Tibial artery (tissue), 4 donors: Measurements from ENCODE around the gene UPP1.

ENCODE experiments used
- DNase-seq, 2 donors: peaks; one replicate each; pipeline ENCODE4 v3.0.0-alpha.2; 2019
- H3K27ac ChIP-seq, 2 donors: fragments of 200-600 bp; sonication (generic) in 1 of 2; 1 replicate in 1 of 2; 2 replicates in 1 of 2; pipeline ENCODE4 v1.5.1; 2018 to 2019; ENCODE audit warnings: mild to moderate bottlenecking in 1 of 2
- H3K27me3 ChIP-seq, 2 donors: fragments of 200-600 bp; sonication (generic) in 1 of 2; one replicate each; pipeline versions ENCODE4 v1.5.1 to v1.6.0; 2016 to 2019
- H3K36me3 ChIP-seq, 3 donors: fragments of 200-600 bp; sonication (generic) in 2 of 3; one replicate each; pipeline ENCODE4 v1.5.1; 2016 to 2019; ENCODE audit warnings: mild to moderate bottlenecking in 2 of 3
- H3K4me1 ChIP-seq, 4 donors: fragments of 200-600 bp; sonication (generic) in 2 of 4; 1 replicate in 3 of 4; 2 replicates in 1 of 4; pipeline ENCODE4 v1.5.1; 2016 to 2019
- H3K4me3 ChIP-seq, 2 donors: fragments of 200-600 bp; sonication (generic) in 1 of 2; 1 replicate in 1 of 2; 2 replicates in 1 of 2; pipeline ENCODE4 v1.5.1; 2018 to 2019; ENCODE audit warnings: mild to moderate bottlenecking in 2 of 2
- H3K9me3 ChIP-seq, 3 donors: fragments of 200-600 bp; sonication (generic) in 1 of 3; one replicate each; pipeline ENCODE4 v1.5.1; 2016 to 2019
- intact Hi-C: fragments of 100-400 bp; cut with DNase I; formaldehyde crosslinking; loops from one replicate; pipeline ENCODE4 v1.15.0; 2023; ENCODE audit warnings: low total_unique reads
- TF ChIP-seq, protein P1 (sequence below), 2 experiments: fragments of 200-600 bp in 1 of 2; fragments of 450-650 bp in 1 of 2; IDR thresholded peaks; one replicate each; pipeline ENCODE4 v1.5.1; 2017 to 2019; ENCODE audit warnings: antibody characterized with exemption in 2 of 2, mild to moderate bottlenecking in 1 of 2, moderate library complexity in 1 of 2

UPP1 gene

GRCh38 chr7:48101968-48102367, 12.9 kb downstream of the UPP1 start:
- DNase-seq, result no peak
- TF ChIP-seq, protein P1, sequence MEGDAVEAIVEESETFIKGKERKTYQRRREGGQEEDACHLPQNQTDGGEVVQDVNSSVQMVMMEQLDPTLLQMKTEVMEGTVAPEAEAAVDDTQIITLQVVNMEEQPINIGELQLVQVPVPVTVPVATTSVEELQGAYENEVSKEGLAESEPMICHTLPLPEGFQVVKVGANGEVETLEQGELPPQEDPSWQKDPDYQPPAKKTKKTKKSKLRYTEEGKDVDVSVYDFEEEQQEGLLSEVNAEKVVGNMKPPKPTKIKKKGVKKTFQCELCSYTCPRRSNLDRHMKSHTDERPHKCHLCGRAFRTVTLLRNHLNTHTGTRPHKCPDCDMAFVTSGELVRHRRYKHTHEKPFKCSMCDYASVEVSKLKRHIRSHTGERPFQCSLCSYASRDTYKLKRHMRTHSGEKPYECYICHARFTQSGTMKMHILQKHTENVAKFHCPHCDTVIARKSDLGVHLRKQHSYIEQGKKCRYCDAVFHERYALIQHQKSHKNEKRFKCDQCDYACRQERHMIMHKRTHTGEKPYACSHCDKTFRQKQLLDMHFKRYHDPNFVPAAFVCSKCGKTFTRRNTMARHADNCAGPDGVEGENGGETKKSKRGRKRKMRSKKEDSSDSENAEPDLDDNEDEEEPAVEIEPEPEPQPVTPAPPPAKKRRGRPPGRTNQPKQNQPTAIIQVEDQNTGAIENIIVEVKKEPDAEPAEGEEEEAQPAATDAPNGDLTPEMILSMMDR (IDR thresholded peaks at IDR 0.05), result no peak
- no peaks in the 10 kb centered on the region for H3K9me3 ChIP-seq
- H3K36me3 ChIP-seq, result peaks cover 33 to 78% (median 72%) of the 10 kb centered on the region in 3 donors
- H3K27me3 ChIP-seq, result no peaks in the 10 kb centered on the region
- H3K27ac ChIP-seq, result no peak overlapping the region
- no peaks in the 10 kb centered on the region for H3K4me1 ChIP-seq
- intact Hi-C loops, result no loop called here
- H3K4me3 ChIP-seq, result no peak overlapping the region

DNA sequence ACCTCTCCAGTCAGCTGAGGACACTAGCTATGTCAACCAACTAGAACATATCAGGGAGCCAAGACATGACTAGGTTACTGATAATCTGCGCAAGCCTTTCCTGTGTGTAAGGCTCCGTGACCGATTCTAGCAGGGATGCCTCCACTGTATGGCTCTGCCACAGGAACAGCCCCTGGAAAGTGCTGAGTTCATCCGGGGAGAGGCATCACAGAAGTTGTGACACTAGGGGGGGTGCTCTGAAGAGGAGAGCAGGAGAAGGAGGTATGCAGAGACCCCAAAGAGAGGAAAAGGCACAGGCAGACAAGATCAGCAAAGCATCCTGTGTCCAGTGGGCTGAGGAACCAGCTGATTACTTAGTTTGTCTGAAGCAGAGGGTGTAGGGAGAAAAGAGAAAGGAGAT, 13.5 kb downstream of the UPP1 start:
- no peak overlapping the region for H3K27ac ChIP-seq
- no peak overlapping the region for H3K4me3 ChIP-seq
- no peaks in the 10 kb centered on the region for H3K4me1 ChIP-seq
- H3K36me3 ChIP-seq, result peaks cover 39 to 84% (median 78%) of the 10 kb centered on the region in 3 donors
- DNase-seq, result no peak
- H3K9me3 ChIP-seq, result no peaks in the 10 kb centered on the region
- TF ChIP-seq, protein P1 (IDR thresholded peaks at IDR 0.05), result no peak
- H3K27me3 ChIP-seq, result no peaks in the 10 kb centered on the region
- intact Hi-C loops, result no loop called here

- TF ChIP-seq, protein P1 (IDR thresholded peaks at IDR 0.05), result no peak
- intact Hi-C loops, result no loop called here
- no peaks in the 10 kb centered on the region for H3K27me3 ChIP-seq
- no peaks in the 10 kb centered on the region for H3K4me1 ChIP-seq
- no peak overlapping the region for H3K27ac ChIP-seq
- no peaks in the 10 kb centered on the region for H3K9me3 ChIP-seq
- DNase-seq, result no peak
- peaks cover 50 to 79% (median 78%) of the 10 kb centered on the region in 3 donors for H3K36me3 ChIP-seq
- no peak overlapping the region for H3K4me3 ChIP-seq
These were observed 16.0 kb downstream of the UPP1 start for GRCh38 chr7:48105045-48105444.

DNA sequence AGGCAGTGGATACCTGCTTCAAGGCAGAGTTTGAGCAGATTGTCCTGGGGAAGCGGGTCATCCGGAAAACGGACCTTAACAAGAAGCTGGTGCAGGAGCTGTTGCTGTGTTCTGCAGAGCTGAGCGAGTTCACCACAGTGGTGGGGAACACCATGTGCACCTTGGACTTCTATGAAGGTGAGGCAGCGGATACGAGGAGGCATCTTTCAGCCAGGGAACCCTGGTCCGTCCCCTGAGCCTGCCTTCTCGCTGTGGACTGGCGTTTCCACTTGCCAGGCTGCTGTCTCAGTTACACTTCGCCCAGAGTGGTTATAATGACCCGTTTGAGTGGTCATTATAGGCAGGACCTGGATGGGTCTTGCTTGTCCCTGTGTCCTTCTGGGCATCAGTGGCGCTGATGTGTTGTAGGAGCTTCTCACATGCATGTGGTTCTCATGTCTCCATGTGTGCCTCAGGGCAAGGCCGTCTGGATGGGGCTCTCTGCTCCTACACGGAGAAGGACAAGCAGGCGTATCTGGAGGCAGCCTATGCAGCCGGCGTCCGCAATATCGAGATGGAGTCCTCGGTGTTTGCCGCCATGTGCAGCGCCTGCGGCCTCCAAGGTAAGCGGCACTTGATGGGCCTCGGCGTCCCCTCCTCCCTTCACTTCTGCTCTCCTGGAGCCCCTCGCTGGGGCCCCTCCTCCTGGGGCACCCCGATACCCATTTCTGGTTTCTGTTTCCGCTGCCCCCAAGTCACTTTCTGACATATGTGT, 18.0 kb downstream of the UPP1 start:
- DNase-seq, result no peak
- TF ChIP-seq, protein P1 (IDR thresholded peaks at IDR 0.05), result no peak
- Histone ChIP-seq H3K4me1 (no peaks in the 10 kb centered on the region), H3K27ac (no peak overlapping the region), H3K4me3 (no peak overlapping the region), H3K36me3 (peaks cover 47 to 69% (median 65%) of the 10 kb centered on the region in 3 donors), H3K9me3 (no peaks in the 10 kb centered on the region), H3K27me3 (no peaks in the 10 kb centered on the region)
- intact Hi-C loops, result no loop called here

GRCh38 chr7:48107926-48108472, 18.9 kb downstream of the UPP1 start:
- H3K4me3 ChIP-seq, result no peak overlapping the region
- no peaks in the 10 kb centered on the region for H3K9me3 ChIP-seq
- H3K4me1 ChIP-seq, result no peaks in the 10 kb centered on the region
- intact Hi-C loops, result no loop called here
- H3K27me3 ChIP-seq, result no peaks in the 10 kb centered on the region
- TF ChIP-seq, protein P1 (IDR thresholded peaks at IDR 0.05), result no peak
- H3K27ac ChIP-seq, result no peak overlapping the region
- no peak for DNase-seq
- peaks cover 38 to 61% (median 55%) of the 10 kb centered on the region in 3 donors for H3K36me3 ChIP-seq
